Right renal cortex interstitium (tissue), 3 donors: ENCODE measurements around the gene THAP10. TPM values are rescaled to one million over a fixed set of nuclear protein-coding genes. Genes with fewer than 3 reads are reported as not detected.
"Not testable (repeated sequence)": the region's sequence is repeated elsewhere in the genome, so short reads cannot be mapped to it uniquely, and the experiment has no call there.

Source experiments
- DNase-seq, 3 donors: peaks; one replicate each; pipeline ENCODE4 v3.0.0-alpha.2; 2013; ENCODE audit warnings: low read depth in 3 of 3, low spot score in 2 of 3
- polyA plus RNA-seq, 3 donors: library from polyadenylated mRNA; unstranded; fragments of 120-200 nt; gene quantifications; one replicate each; pipeline ENCODE4 v1.2.1, GENCODE V29; 2013; ENCODE audit not compliant: insufficient read length in 3 of 3

The THAP10 gene
- 10 to 100 TPM in 1 of 3 donors, 1 to 10 TPM in 2; 9.4 to 10.4 (median 9.6) TPM for polyA plus RNA-seq

- peak; percentile 87 to 98 (median 87) for DNase-seq
These were observed at the start of gene THAP10, which contains the start of gene LRRC49 for GRCh38 chr15:70892002-70892911. THAP10 (minus strand) TSS chr15:70892433; CDS start chr15:70892272, 161 bp downstream. LRRC49 (plus strand) TSS chr15:70892826; CDS start chr15:70892895, 69 bp downstream.

DNA sequence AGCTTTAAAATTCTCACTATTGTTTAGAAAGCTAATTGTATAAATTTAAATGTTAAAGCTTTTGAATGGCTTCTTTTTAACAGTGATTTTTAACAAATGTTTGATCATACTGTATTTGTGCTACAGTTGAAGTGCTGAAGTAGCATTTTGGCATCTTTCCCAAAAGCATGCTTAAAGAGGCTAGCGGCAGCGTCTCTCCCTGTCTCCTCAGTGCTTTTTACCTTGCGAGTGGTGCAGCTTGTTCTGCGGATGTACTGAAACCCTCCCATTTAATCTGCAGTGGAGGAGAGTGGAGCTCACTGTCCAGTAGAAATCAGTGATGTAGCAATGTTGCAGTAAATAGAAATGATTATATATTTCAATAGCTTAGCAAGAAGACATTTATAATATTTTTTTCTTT lies 44.1 kb upstream of the THAP10 start:
- no peak for DNase-seq

DNA sequence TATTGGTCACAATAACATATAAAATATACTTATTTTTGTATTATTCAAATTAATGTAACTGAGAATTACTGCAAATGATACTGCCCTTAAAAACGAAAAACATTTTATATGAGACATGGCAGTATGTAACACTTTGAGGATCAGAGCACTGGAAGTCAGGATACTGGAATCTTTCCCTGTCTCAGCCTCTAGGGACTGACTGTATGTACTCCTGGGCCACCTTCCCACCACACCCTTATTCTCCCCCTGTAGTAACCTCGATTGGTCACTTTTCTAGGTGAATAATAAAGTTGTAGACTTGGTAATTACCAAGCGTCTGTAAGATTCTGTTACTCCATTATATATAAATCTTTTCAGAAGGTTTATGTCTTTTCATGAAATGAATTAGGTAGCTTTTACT lies 43.4 kb upstream of the THAP10 start:
- no peak for DNase-seq

- no peak for DNase-seq
These were observed 41.2 kb upstream of the THAP10 start for GRCh38 chr15:70933411-70933810.

- no peak for DNase-seq
These were observed 40.2 kb upstream of the THAP10 start for GRCh38 chr15:70932397-70932796.

DNA sequence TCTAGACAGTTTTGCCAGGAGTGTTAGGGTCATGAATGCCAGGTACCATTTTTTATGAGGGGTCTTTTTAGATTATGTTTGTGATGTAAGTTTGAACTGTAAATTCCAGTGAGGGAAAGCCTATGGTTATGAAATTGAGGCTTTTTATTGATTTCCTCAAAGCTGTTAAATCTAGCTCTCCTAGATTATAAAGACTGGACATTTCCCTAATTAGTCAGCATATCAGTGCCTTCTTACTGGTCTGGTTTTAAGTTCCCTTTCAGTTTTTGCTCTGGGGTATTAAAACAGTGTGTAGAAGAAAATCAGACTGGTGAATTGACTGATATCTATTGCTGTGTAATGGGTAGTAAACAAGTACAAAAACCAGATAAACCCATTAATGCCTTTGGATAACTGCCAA lies 39.6 kb upstream of the THAP10 start:
- DNase-seq = no peak

DNA sequence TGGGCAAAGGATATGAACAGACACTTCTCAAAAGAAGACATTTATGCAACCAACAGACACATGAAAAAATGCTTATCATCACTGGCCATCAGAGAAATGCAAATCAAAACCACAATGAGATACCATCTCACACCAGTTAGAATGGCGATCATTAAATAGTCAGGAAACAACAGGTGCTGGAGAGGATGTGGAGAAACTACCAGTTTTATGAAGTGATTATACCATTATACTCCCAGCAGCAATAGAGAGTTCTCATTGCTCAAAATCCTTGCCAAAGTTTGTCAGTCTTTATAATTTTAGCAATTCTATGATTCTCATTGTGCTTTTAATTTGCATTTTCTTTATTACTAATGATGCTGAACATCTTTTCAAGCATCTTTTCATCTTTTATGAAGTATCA lies 34.7 kb upstream of the THAP10 start:
- not testable (repeated sequence) for DNase-seq

DNA sequence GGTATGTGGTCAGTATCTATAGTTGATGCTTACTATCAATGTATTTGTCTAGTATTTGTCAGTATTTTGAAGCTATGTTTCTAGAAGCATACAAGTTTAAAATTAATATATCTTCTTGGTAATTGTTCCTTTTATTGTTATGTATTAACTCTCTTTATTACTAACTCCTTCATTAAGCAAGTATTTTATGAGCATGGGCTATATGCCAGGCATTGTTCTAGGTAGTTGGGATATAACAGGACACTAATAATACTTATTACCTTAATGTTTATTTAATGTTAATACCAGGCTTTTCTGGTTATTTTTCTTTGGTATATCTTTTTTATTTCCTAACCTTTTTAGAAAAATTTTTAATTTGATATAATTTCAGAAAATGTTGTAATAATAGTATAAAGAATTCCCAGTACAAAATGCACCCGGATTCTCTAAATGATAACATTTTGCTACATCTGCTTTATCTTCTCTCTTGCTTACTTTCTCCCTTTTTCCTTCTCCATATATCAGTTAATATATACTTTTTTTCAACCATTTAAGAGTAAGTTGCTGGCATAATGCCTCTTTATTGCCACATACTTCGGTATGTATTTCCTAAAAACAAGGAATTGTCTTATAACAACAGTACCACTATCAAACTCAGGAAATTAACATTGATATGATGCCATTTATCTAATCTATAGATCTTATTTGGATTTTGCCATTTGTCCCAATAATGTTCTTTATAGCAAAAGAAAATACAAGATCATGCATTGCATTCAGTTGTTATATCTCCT lies 31.3 kb upstream of the THAP10 start:
- no peak for DNase-seq

GRCh38 chr15:70922119-70922518 lies 29.9 kb upstream of the THAP10 start:
- no peak for DNase-seq

DNA sequence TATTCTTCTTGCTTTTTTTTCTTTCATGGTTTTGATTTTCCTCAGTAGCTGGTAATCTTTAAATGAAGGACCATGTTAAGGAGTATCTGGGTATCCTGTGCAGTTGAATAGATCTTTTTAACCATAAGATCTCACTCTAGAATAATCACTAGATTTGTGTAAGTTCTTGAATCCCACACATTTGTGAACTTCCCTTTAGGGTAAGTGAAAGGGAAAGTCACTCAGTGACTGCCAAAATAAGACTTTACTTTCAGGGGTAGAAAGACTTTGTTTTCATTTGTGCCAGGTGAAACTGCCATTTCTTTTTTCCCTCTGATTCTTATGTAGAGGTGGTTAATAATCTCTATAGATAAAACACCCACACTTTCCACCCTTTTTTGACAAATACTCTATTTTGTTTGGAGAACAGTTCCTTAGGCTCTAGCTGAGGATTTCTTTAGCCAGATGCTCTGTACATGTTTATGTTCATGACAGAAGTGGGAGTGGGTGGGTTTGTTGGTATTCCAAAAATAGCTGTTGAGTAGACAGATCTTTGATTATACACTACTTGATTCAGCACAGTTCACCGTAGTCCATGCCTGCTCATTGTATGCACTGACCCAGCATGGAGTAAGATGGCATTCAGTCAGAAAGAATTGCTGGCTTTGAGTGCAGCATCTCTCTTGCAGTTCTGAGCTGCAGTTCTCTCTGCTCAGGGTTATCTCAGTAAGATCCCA lies 28.9 kb upstream of the THAP10 start:
- no peak for DNase-seq

GRCh38 chr15:70917955-70918354 lies 25.7 kb upstream of the THAP10 start:
- DNase-seq = no peak

DNA sequence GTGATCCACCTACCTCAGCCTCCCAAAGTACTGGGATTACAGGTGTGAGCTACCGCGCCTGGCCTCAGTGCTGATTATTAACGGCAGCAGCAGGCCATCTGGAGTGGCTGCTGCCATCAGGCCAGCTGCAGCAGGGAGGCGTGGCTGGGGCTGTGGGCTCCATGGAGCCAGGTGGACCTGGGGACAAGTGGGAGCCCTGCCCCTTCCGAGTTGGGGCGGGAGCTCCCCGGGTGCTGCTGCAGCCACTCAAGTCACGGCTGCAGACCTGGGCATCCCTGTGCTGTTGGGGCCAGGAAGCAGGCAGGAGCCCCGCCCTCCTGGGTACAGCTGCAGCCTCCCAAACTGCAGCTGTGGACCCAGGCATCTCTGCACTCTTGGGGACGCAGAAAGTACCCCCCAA lies 24.3 kb upstream of the THAP10 start:
- no peak for DNase-seq

DNA sequence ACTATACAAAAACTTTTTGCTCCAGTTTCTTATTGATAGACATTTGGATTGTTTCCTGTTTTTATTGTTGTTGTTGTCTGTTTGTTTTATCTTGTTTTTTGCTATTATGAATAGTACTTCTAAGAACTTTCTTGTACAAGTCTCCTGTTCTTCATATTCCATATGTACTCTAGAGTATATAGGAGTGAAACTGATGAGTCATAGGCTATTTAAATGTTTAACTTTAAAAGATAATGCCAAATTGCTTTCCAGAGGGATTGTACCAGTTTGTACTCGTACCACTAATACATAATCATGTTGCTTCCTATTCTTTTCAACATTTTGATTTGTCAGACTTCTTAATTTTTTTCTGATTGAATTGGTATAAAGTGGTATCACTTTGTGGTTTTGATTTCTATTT lies 20.0 kb upstream of the THAP10 start:
- DNase-seq = no peak

- DNase-seq = no peak
These were observed 18.7 kb upstream of the THAP10 start for GRCh38 chr15:70910958-70911357.

DNA sequence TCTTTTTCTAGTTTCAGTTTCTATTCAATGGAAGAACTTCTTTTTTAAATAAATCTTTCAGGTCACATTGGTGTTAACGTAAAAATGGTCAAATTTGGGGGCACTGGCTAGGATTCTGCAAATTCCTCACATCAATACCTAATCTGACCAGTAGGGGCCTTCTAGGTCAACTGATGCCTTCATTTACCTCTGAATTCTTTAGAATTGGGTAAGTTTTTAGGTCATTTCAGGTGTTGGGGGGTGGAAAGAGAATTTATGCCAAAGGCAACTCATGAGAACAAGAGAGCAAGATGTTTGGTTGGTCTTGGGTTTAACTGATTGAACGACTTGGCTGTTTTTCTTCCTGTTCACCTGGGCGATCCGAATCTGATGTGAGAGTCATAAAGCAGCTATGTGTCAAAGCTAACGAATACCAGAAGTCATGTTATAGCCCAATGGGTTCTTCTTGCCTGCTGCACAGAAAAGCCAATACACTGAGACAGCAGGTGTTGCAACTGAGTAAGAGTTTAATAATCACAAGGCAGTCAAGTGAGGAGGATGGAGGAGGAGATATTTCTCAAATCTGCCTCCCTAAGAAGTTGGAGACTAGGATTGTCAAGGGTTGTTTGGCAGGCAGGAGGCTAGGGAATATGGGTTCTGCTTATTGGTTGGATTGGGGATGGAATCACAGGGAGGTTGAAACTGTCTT lies 15.7 kb upstream of the THAP10 start:
- no peak for DNase-seq

- DNase-seq = no peak
These were observed 14.6 kb upstream of the THAP10 start for GRCh38 chr15:70906842-70907241.

DNA sequence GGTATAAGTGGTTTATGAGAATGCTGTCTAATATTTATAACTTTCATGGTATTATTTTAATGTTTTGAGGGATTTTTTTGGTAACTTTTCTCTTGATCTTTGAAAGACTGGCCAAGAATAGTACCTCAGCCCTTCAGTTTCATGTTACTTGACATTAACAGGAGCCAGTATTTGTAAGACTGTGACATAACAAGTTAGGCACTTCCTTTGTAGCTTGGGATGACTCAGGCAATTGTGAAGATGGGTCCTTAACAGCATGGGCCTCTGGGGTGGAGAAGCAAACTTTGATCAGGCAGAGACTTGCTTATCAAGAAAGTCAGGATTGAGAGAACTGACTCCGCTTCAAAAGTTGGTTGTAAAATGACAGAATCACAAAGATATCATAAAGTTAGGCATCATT lies 9.9 kb upstream of the THAP10 start:
- DNase-seq = no peak

DNA sequence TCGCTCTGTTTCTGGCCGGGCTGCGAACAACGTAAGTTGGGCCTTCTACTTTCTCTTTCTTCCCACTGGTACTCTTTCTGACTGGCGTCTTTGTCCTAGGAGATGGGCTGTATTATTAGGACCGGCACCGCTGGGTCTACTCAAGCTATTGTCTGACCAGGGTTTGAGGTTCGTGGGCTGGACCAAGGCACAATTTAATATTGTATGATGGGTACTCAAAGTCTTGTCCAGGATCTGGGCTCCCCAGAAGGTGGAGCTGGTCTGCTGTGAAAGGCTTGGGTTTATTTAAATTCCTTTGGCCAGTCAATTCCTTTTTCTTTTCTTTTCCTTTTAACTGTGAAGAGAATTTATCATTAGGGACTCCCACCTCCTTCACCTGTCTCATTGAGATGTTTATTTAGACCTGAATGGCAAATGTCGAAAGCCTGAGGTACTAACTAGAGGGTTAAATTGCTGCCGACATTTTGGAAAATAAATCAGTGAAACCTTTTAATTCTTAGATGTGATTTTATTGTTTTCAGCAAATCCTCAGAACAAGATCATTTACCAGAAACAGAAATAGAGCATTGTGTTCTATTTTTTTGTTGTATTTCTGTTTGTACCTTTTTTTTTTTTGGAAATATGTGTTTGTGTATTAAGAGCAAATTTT lies 803 bp upstream of the THAP10 start:
- peak in 1 of 3 donors; percentile 32 for DNase-seq

- DNase-seq = no peak
These were observed 9.9 kb downstream of the THAP10 start for GRCh38 chr15:70882361-70882760.

DNA sequence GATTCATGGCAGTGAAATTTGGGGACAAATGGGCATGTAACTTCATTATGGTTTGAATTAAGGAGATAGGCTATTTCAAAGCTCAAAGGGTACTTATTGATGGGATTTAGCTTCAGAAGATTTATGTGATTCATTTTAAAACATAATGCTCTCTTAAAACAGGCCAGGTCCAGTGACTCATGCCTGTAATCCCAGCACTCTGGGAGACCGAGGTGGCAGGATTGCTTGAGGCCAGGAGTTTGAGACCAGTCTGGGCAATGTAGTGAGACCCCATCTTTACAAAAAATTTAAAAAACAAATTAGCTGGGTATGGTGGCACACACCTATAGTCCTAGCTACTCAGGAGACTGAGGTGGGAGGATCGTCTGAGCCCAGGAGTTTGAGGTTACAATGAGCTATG lies 11.5 kb downstream of the THAP10 start:
- no peak for DNase-seq
